Inferior parietal cortex (tissue), 1 donor: Measurements from ENCODE around the gene SLC22A2.

Source experiments
- DNase-seq: peaks from one replicate; pipeline ENCODE4 v3.0.0-alpha.2; 2016; ENCODE audit errors: extremely low spot score

The SLC22A2 gene

GRCh38 chr6:160207618-160208017 is 51.0 kb downstream of the SLC22A2 start:
- DNase-seq: no peak

- no peak for DNase-seq
These were observed 53.9 kb downstream of the SLC22A2 start for GRCh38 chr6:160204710-160205109.

- no peak for DNase-seq
These were observed 54.7 kb downstream of the SLC22A2 start for GRCh38 chr6:160203953-160204352.

- no peak for DNase-seq
These were observed 55.1 kb downstream of the SLC22A2 start for GRCh38 chr6:160203522-160203921.

GRCh38 chr6:160203076-160203475 is 55.5 kb downstream of the SLC22A2 start:
- no peak for DNase-seq

GRCh38 chr6:160202411-160202810 is 56.2 kb downstream of the SLC22A2 start:
- DNase-seq: no peak

GRCh38 chr6:160201061-160201460 is 57.6 kb downstream of the SLC22A2 start:
- DNase-seq: no peak

- no peak for DNase-seq
These were observed 59.9 kb downstream of the SLC22A2 start for GRCh38 chr6:160198606-160199211.

GRCh38 chr6:160197662-160198061 is 61.0 kb downstream of the SLC22A2 start:
- DNase-seq: no peak

- DNase-seq: no peak
These were observed 63.8 kb downstream of the SLC22A2 start for GRCh38 chr6:160194808-160195207.

- DNase-seq: no peak
These were observed 65.8 kb downstream of the SLC22A2 start for GRCh38 chr6:160192840-160193239.

GRCh38 chr6:160190973-160191372 is 67.6 kb downstream of the SLC22A2 start:
- DNase-seq: no peak

GRCh38 chr6:160190081-160190480 is 68.5 kb downstream of the SLC22A2 start:
- peak; percentile 1 for DNase-seq

GRCh38 chr6:160188773-160189172 is 69.8 kb downstream of the SLC22A2 start:
- DNase-seq: no peak

- DNase-seq: no peak
These were observed 77.9 kb downstream of the SLC22A2 start for GRCh38 chr6:160180706-160181105.

- DNase-seq: no peak
These were observed 80.3 kb downstream of the SLC22A2 start for GRCh38 chr6:160178271-160178670.

GRCh38 chr6:160177220-160177619 is 81.4 kb downstream of the SLC22A2 start:
- no peak for DNase-seq

- DNase-seq: no peak
These were observed 83.9 kb downstream of the SLC22A2 start for GRCh38 chr6:160174681-160175080.

GRCh38 chr6:160173806-160174527 is 84.7 kb downstream of the SLC22A2 start:
- no peak for DNase-seq

- no peak for DNase-seq
These were observed 85.9 kb downstream of the SLC22A2 start for GRCh38 chr6:160172704-160173103.

- DNase-seq: no peak
These were observed 88.5 kb downstream of the SLC22A2 start for GRCh38 chr6:160170018-160170680.

- DNase-seq: no peak
These were observed 90.8 kb downstream of the SLC22A2 start for GRCh38 chr6:160167604-160168399.
